GM18951 (cell line): Measurements from ENCODE around the gene ATP5IF1.

Experiments used
- POLR2A ChIP-seq: IDR thresholded peaks from 4 replicates; pipeline ENCODE4 v1.6.1; 2011; ENCODE audit warnings: mild to moderate bottlenecking; ENCODE audit not compliant: insufficient read length, insufficient read depth; ENCODE audit errors: extremely low read depth
- in situ Hi-C: fragments of 300-500 bp; cut with MboI; formaldehyde crosslinking; loops from one replicate; pipeline ENCODE4 v1.12.0; 2022; ENCODE audit warnings: low sequenced_read_pairs, mixed read lengths, inconsistent platforms; ENCODE audit not compliant: unreplicated experiment

The ATP5IF1 gene

GRCh38 chr1:28244549-28245251, 8.8 kb downstream of the ATP5IF1 start:
- in situ Hi-C loops, result no loop called here
- no peak for TF ChIP-seq POLR2A

- no peak for TF ChIP-seq POLR2A
- in situ Hi-C loops, result no loop called here
These were observed 10.5 kb downstream of the ATP5IF1 start for GRCh38 chr1:28246427-28246832.

- TF ChIP-seq POLR2A, result no peak
- in situ Hi-C loops, result no loop called here
These were observed 11.8 kb downstream of the ATP5IF1 start for GRCh38 chr1:28247612-28248272.

GRCh38 chr1:28248273-28249012, 12.5 kb downstream of the ATP5IF1 start:
- in situ Hi-C loops, result no loop called here
- no peak for TF ChIP-seq POLR2A

GRCh38 chr1:28249013-28249865, 13.3 kb downstream of the ATP5IF1 start:
- in situ Hi-C loops, result no loop called here
- TF ChIP-seq POLR2A, result no peak

- in situ Hi-C loops, result no loop called here
- TF ChIP-seq POLR2A, result no peak
These were observed 14.0 kb downstream of the ATP5IF1 start for GRCh38 chr1:28249866-28250295.

- no peak for TF ChIP-seq POLR2A
- in situ Hi-C loops, result no loop called here
These were observed 20.4 kb downstream of the ATP5IF1 start for GRCh38 chr1:28256197-28256827.

GRCh38 chr1:28257736-28258135, 21.8 kb downstream of the ATP5IF1 start:
- in situ Hi-C loops, result no loop called here
- TF ChIP-seq POLR2A, result no peak

GRCh38 chr1:28258628-28259251, 22.8 kb downstream of the ATP5IF1 start:
- in situ Hi-C loops, result no loop called here
- TF ChIP-seq POLR2A, result no peak

GRCh38 chr1:28259252-28259933, 23.5 kb downstream of the ATP5IF1 start, which contains the start of gene SESN2:
Gene SESN2 (plus strand): TSS chr1:28259518. CDS start chr1:28259848, 330 bp downstream.
- peak; percentile 99 for TF ChIP-seq POLR2A
- in situ Hi-C loops, result no loop called here
